GM20431 (cell line): Measurements from ENCODE around the gene JADE3.

ENCODE experiments used
- in situ Hi-C: fragments of 300-500 bp; cut with MseI, MboI; formaldehyde crosslinking; loops from one replicate; pipeline ENCODE4 v1.15.0; 2020; ENCODE audit warnings: low sequenced_read_pairs; ENCODE audit not compliant: unreplicated experiment

The JADE3 gene

GRCh38 chrX:46912098-46912602 lies at the start of gene JADE3:
Gene JADE3 (plus strand): TSS chrX:46912421. CDS start chrX:46984895, 72,474 bp downstream.
- in situ Hi-C loops: no loop called here

- in situ Hi-C loops: no loop called here
Measured at GRCh38 chrX:46863072-46863471, 49.1 kb upstream of the JADE3 start.

GRCh38 chrX:46864606-46865005 lies 47.6 kb upstream of the JADE3 start:
- in situ Hi-C loops: no loop called here

- in situ Hi-C loops: no loop called here
Measured at GRCh38 chrX:46865281-46865680, 46.9 kb upstream of the JADE3 start.

GRCh38 chrX:46866726-46867125 lies 45.5 kb upstream of the JADE3 start:
- in situ Hi-C loops: no loop called here

- in situ Hi-C loops: no loop called here
Measured at GRCh38 chrX:46873746-46874145, 38.5 kb upstream of the JADE3 start.

GRCh38 chrX:46876901-46877300 lies 35.3 kb upstream of the JADE3 start:
- in situ Hi-C loops: no loop called here

- in situ Hi-C loops: no loop called here
Measured at GRCh38 chrX:46882266-46882665, 30.0 kb upstream of the JADE3 start.

GRCh38 chrX:46884799-46885198 lies 27.4 kb upstream of the JADE3 start:
- in situ Hi-C loops: no loop called here

GRCh38 chrX:46898207-46898606 lies 14.0 kb upstream of the JADE3 start:
- in situ Hi-C loops: no loop called here

GRCh38 chrX:46903458-46904242 lies 8.6 kb upstream of the JADE3 start:
- in situ Hi-C loops: no loop called here

- in situ Hi-C loops: no loop called here
Measured at GRCh38 chrX:46904626-46905025, 7.6 kb upstream of the JADE3 start.

GRCh38 chrX:46910415-46910814 lies 1.8 kb upstream of the JADE3 start:
- in situ Hi-C loops: no loop called here

GRCh38 chrX:46912603-46913491 lies 626 bp downstream of the JADE3 start:
- in situ Hi-C loops: no loop called here

- in situ Hi-C loops: no loop called here
Measured at GRCh38 chrX:46913667-46914066, 1.4 kb downstream of the JADE3 start.

- in situ Hi-C loops: no loop called here
Measured at GRCh38 chrX:46916273-46916672, 4.1 kb downstream of the JADE3 start.

- in situ Hi-C loops: no loop called here
Measured at GRCh38 chrX:46917622-46918021, 5.4 kb downstream of the JADE3 start.

- in situ Hi-C loops: no loop called here
Measured at GRCh38 chrX:46918434-46918833, 6.2 kb downstream of the JADE3 start.

GRCh38 chrX:46920235-46920634 lies 8.0 kb downstream of the JADE3 start:
- in situ Hi-C loops: no loop called here

GRCh38 chrX:46922611-46923010 lies 10.4 kb downstream of the JADE3 start:
- in situ Hi-C loops: no loop called here

- in situ Hi-C loops: no loop called here
Measured at GRCh38 chrX:46927718-46928117, 15.5 kb downstream of the JADE3 start.
